ENCODE data around the gene DGKG.

DNA sequence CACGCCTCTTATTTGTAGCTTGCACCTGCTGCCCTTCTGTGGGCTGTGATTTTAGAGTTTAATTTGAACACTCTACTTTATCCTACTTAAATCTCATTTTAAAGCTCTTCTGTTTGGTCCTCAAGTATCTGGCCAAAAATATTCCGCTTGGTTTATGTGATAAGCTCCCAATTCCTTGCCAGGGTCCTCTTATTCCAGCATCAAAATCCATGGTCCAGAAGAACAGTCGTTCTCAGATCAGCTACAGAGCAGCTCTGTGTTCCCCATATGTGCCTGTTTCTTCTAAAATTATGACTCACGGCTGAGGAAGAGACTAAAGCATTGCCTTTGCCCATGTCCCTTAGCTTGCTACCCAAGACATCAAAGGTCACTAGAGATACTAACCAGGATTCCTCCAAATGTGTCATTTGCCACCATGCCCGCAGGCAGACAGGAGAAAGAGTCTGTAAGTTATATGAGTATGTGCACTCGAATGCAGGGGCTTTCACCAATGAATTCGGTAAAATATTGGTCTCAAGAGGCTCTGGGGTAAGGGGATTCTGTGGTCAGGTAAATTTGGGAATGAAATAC lies 137.9 kb downstream of the DGKG start:
- TF ChIP-seq, protein P1, sequence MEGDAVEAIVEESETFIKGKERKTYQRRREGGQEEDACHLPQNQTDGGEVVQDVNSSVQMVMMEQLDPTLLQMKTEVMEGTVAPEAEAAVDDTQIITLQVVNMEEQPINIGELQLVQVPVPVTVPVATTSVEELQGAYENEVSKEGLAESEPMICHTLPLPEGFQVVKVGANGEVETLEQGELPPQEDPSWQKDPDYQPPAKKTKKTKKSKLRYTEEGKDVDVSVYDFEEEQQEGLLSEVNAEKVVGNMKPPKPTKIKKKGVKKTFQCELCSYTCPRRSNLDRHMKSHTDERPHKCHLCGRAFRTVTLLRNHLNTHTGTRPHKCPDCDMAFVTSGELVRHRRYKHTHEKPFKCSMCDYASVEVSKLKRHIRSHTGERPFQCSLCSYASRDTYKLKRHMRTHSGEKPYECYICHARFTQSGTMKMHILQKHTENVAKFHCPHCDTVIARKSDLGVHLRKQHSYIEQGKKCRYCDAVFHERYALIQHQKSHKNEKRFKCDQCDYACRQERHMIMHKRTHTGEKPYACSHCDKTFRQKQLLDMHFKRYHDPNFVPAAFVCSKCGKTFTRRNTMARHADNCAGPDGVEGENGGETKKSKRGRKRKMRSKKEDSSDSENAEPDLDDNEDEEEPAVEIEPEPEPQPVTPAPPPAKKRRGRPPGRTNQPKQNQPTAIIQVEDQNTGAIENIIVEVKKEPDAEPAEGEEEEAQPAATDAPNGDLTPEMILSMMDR (IDR thresholded peaks at IDR 0.05) = no peak
- no peak for TF ChIP-seq POLR2A (IDR thresholded peaks at IDR 0.05)
